ENCODE measurements around the gene ALX4.

DNA sequence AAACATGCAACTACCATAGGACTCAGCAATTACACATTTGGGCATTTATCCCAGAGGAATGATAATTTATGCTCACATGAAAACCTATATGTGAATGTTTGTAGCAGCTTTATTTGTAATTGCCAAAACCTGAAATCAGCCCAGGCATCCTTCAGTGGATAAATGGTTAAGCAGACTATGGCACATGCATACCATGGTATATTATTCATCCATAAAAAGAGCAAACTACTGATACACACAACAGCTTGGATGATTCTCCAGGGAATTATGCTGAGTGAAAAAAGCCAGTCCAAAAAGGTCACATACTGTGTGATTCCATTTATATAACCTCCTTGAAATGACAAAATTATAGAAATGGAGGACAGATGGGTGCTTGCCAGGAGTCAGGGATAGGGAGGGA, 86.7 kb downstream of the ALX4 start:
- TF ChIP-seq CTCF (IDR thresholded peaks at IDR 0.05), result no peak
- TF ChIP-seq POLR2A (IDR thresholded peaks at IDR 0.05), result no peak
- no peak for TF ChIP-seq POLR2AphosphoS5 (IDR thresholded peaks at IDR 0.05)
